HL-60/S4 treated with retinoic acid at 250 ng/mL for 4 days and 3 days (cell line): ENCODE data around the gene DAB2IP.

ENCODE experiments used
- in situ Hi-C: fragments of 300-500 bp; cut with MboI; formaldehyde crosslinking; loops from 2 replicates; pipeline ENCODE4 v1.7.0; 2022; ENCODE audit warnings: low sequenced_read_pairs

Gene DAB2IP

DNA sequence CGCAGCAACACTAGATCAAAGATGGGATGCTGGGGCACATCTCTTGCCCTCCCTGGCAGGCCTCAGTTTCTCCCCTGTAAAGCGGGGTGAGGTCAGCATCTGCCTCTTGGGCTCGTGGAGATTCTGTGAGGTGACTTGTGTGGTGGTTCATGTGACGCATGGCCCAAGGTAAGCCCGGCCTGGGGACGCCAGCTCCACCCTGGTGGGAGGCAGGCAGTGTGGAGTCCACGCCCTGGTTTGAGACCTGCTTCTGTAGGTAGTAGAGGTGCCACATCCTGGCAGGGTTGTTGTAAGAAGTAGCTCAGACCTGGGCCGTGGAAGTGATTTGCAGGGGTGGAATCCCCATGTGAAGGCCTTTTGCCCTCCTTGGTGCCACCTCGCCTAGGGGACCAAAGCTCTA is 101.5 kb downstream of the DAB2IP start:
- in situ Hi-C loops: no loop called here

- in situ Hi-C loops: no loop called here
Observed at GRCh38 chr9:121753802-121754654, 102.6 kb downstream of the DAB2IP start.

DNA sequence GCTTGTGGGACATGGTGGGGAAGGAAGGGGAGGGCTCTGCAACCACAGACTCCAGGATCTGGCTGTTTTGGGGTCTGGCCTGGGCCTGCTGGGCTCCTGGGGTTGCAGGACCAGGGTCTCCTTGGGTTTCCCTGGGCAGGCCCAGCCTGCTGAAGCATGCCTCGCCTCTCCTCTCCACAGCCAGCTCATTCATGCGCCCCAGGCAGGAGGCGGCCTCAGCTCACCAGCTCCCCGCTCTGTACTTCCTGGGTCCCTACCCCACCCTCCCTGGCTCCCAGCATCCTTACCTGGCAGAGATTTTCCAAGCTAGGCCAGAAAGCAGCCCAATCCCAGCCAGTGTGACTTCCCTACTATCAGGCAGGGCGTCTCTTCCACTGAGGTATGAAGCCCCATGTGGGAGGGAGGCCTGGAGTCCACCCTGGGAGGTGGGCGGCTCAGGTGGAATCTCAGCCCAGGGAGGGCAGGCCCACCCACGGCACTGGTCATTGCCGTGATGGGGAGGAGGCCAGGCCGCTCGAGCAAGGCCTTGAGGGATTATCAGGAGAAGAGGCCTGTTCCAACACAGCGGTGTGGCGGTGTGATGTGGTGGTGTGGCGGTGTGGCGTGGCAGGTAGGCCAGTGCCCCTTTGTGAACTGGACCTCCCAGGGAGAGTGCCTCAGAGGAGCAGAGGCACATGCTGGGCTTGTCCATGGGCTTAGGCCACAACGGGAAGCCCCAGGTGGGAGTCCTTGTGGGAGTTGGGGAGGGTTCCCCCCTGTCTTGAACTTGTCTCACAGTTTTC is 103.4 kb downstream of the DAB2IP start:
- in situ Hi-C loops: no loop called here

GRCh38 chr9:121755581-121755980 is 104.1 kb downstream of the DAB2IP start:
- in situ Hi-C loops: no loop called here

- in situ Hi-C loops: no loop called here
Observed at GRCh38 chr9:121756474-121757280, 105.2 kb downstream of the DAB2IP start.

- in situ Hi-C loops: no loop called here
Observed at GRCh38 chr9:121757281-121757585, 105.8 kb downstream of the DAB2IP start.

GRCh38 chr9:121758693-121759092 is 107.3 kb downstream of the DAB2IP start:
- in situ Hi-C loops: no loop called here

GRCh38 chr9:121759996-121760395 is 108.6 kb downstream of the DAB2IP start:
- in situ Hi-C loops: no loop called here

GRCh38 chr9:121760571-121760970 is 109.1 kb downstream of the DAB2IP start:
- in situ Hi-C loops: no loop called here

DNA sequence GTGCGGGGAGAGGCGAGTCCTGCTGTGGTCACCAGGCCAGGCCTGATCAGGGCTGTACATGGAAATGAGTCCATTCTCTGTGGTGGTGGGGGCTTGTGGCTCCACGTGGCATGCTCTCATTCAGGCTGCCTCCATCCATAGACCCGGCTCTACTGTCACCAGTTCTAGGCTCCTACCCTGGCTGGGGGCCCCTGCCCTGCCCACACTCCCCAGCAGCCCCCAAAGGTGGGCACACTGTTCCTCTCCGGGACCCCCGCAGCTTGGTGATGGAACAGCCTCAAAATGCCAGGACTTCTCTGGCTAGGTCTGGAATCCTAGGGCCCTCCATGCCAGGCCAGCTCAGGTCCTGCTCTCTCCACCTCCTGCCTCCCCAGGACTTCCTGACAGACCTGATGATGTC is 111.7 kb downstream of the DAB2IP start:
- in situ Hi-C loops: no loop called here

DNA sequence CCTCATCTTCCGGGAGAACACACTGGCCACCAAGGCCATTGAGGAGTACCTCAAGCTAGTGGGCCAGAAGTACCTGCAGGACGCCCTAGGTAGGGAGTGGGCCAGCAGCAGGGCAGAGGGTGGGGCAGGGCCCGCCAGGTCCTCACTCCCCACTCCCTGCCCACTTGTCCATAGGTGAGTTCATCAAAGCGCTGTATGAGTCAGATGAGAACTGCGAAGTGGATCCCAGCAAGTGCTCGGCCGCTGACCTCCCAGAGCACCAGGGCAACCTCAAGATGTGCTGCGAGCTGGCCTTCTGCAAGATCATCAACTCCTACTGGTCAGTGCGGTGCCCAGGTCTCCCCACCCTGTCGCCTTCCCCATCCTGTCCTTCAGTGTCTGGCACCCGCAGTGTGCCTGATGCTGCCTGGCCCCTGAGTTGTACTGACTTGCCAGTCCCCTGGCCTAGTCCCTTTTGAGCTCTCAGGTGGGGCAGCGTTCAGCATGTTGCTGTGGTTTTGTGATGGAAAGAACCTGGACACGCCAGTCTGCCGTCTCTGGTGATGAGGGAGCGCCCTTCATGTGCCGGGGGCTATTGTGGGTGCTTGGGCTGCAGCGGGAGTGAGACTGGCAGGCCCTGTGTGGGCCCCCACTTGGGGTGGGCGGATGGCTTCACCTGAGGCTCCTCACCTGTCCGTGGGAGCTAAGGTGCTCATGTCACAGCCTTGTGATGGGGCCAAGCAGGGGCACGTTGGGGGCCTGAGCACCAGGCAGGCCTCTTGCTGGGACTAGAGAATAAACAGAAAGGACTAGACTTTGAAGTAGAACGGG is 112.3 kb downstream of the DAB2IP start:
- in situ Hi-C loops: no loop called here

DNA sequence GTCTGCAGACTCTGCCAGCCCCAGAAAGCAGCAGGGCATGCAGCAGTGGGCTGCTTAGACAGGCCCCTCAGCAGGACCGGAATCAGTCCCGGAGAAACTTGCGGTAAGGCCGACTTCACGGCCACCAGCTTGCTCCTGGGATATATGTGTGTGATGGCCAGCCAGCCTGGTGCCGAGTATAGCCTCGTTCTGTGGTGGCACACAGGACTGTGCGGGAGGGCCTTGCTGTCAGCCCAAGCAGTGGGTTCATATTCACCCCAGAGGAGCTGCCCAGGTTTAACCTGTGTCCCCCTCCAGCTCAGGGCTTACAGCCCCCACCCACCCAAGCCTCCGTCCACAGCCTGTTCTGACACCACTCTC is 112.9 kb downstream of the DAB2IP start:
- in situ Hi-C loops: no loop called here

DNA sequence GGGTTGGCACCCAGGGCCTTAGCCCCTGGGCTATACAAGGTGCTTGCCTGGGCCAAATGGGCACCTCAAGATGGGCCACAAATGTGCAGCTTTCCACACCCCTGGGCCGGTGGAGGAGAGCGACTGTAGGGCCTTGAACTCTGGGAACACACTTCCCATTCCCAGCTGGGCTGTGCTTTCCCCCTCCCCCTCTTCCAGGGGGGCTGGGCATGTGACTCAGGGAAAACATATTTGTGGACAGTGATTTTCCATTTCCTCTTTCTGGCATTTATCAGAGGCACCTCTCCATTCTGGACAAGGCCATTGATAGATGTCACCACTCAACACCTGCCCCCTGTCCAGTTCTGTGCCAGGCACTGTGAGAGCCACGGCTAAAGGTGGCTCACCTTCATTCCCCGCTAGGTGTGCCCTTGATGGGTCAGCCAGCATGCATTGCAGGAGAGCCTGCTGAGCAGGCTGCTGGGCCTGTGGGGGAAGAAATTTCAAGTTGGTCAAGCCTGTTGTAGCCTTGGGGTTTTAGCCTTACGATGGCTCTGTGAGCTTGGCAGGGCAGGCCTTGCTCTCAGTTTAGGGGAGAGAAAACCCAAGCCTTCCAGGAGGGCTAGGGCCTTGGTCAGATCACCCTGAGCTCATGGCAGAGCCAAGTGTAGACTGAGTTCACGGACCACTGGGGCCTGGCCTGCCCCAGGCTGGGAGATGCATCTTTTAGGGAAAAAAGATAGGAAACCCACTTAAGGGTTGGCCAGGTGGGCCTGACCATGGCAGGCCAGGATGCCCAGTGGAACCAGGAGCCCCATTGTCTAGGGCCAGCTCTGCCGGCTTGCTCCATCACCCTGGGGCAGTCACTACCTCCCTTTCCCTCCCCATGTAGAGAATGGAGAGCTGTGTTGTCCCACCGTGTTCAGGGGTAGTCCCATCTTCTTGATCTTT is 113.9 kb downstream of the DAB2IP start:
- in situ Hi-C loops: no loop called here

DNA sequence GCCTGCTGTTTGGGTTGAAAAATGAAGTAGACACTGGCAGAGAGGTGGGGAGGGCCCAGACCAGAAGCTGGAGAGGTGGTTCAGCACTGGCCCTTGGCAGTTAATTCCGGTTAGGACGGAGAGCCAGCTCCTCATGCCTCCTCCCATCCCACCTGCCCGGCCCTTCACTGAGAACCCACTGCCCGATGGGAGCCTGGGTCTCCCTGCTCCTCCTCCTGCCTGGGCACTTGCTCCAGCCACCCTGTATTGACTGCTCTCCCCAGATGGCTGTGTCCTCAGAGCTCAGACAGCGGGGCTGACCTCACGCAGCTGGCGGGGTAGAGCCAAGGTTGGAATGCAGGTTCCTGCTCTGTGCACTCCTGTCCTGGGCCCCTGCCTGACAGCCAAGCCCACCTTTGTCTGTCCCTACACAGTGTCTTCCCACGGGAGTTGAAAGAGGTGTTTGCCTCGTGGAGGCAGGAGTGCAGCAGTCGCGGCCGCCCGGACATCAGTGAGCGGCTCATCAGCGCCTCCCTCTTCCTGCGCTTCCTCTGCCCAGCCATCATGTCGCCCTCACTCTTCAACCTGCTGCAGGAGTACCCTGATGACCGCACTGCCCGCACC is 114.7 kb downstream of the DAB2IP start:
- in situ Hi-C loops: no loop called here

- in situ Hi-C loops: no loop called here
Observed at GRCh38 chr9:121767171-121767769, 115.8 kb downstream of the DAB2IP start.

GRCh38 chr9:121768416-121769015 is 117.1 kb downstream of the DAB2IP start:
- in situ Hi-C loops: no loop called here

GRCh38 chr9:121769939-121770338 is 118.5 kb downstream of the DAB2IP start:
- in situ Hi-C loops: no loop called here
